GM18951 (cell line): Measurements from ENCODE around the gene RNU11.
A peak's percentile ranks its signal among the peaks of the same experiment; 100 is the strongest.

Experiments used
- POLR2A ChIP-seq: IDR thresholded peaks from 4 replicates; pipeline ENCODE4 v1.6.1; 2011; ENCODE audit warnings: mild to moderate bottlenecking; ENCODE audit not compliant: insufficient read length, insufficient read depth; ENCODE audit errors: extremely low read depth
- in situ Hi-C: fragments of 300-500 bp; cut with MboI; formaldehyde crosslinking; loops from one replicate; pipeline ENCODE4 v1.12.0; 2022; ENCODE audit warnings: low sequenced_read_pairs, mixed read lengths, inconsistent platforms; ENCODE audit not compliant: unreplicated experiment

Gene RNU11

DNA sequence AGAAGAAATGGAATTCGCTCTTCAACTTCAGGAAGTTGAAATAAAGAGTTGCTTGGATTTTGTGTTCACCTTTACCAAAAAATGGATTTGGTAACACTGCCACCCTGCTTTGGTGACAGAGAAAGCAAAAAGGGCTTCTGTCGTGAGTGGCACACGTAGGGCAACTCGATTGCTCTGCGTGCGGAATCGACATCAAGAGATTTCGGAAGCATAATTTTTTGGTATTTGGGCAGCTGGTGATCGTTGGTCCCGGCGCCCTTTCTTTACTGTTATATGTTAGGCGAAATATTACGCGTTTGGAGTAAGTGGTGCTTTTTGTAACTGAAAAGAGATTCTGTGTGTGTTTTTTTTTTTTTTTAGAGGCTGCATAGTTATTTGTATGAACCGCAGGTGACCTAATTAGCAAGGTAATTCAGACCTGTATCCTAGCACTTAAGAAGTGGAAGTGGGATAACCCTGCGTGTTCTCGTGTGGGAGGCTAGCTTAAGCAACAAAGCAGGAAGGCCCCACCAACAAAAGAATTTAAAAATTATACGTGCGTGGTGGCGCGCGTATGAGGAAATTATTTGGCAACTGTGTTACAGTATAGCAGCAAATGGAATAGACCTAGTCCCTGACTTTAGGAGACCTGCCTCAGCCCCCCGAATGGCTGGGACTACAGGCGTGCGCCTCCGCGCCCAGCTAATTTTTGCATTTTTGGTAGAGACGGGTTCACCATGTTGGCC lies at the start of gene RNU11:
Gene RNU11 (plus strand): TSS at position 127 of the 725 bp plus-strand sequence.
- in situ Hi-C loops = no loop called here

DNA sequence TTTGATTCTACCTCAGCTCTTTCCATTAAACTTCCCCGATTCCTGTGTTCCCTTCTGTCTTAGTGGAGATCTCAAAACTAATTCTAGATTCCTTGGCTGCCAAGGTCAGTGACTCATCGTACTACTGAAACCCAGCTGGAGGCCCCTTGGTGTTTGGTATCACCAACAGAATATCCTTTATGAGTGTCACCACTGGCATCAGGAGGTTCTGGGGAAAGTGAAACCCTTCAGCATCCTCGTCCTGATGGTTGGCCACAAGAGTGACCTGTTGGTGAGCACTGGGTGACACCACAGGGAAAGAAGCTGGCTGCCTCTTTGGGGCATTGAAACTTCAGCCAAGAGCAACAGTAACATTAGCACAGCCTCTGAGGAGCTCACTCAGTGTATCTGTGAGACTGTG lies 46.7 kb upstream of the RNU11 start:
- in situ Hi-C loops = loop anchor here (10.0 to 25.0 kb wide), 2 partner anchors 87 to 189 kb away; no protein-coding TSS in a partner anchor
- no peak for TF ChIP-seq POLR2A

More for the DNA sequence above, at the start of gene RNU11:
- peak; percentile 99 for TF ChIP-seq POLR2A

DNA sequence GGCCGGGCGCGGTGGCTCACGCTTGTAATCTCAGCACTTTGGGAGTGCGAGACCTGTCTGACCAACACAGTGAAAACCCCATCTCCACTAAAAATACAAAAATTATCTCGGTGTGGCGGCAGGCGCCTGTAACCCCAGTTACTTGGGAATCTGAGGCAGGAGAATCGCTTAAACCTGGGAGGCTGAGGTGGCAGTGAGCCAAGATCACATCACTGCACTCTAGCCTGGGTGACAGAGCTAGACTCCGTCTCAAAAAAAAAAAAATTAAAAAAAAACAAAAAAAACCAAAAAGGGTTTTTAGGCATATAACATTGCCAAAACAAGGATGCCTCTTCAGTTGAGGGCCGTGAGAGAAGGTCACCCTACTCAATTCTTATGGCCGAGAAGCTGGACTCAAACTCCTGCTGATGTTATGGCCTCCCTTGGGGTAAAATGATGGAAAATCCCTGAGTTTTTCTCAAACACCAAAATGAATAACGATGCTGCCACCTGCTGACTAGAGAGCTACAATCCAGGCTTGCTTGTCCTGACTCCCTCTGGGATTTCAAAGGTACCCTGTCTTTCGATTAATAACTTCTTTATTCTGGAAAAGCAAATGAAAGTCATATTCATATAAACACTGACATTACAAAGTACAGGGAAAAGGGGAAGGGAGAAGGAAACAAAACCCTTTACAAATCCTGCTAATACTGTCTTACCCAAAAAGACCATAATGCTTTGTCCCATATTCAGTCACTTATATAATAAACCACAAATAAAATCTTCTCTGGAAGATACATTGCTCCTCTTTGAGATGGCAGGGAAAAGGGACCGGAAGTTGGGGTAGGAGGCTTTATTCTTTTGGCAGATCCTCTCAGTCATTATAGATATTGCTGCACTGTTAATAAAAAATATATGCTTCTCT lies 45.6 kb upstream of the RNU11 start:
- in situ Hi-C loops = loop anchor here (10.0 to 25.0 kb wide), 2 partner anchors 88 to 190 kb away; no protein-coding TSS in a partner anchor
- TF ChIP-seq POLR2A = no peak

DNA sequence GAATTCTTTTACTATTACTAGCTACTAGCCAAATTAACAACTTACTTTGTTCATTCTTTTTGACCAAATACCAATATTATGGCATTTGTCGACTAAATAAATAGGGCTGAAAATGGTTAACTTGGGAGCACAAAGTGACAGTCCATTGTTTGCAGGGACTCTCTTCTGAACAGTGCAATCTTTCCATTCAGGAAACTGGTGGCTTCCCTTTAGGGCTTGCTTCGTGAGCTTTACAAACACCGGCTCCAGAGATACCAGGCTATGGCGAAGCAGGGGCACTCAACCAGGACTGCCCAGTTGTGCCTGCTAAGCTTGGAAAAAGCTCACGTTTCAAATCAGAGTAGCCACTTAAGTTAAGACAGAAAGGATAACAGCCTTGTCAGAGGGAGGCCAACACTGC lies 44.0 kb upstream of the RNU11 start:
- TF ChIP-seq POLR2A = no peak
- in situ Hi-C loops = loop anchor here (10.0 to 25.0 kb wide), 2 partner anchors 90 to 192 kb away; no protein-coding TSS in a partner anchor

DNA sequence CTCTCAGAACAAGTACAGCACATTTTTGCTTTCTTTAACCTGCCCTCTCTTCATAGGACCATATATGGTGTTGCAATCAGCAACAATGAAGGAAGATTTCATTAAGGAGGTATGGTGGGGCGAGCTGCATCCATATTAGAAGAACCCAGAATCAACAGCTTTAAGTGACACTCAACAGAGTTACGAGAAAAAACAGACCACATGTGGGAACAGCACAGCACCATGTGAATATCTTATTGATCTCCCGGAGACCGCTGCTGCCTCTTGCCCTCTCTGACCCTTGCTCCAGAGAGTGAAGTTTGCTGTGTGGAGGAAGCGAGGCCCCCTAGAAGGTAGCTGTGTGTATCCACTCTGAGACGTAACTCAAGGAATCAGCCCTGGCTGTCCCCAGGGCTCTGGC lies 43.4 kb upstream of the RNU11 start:
- TF ChIP-seq POLR2A = no peak

DNA sequence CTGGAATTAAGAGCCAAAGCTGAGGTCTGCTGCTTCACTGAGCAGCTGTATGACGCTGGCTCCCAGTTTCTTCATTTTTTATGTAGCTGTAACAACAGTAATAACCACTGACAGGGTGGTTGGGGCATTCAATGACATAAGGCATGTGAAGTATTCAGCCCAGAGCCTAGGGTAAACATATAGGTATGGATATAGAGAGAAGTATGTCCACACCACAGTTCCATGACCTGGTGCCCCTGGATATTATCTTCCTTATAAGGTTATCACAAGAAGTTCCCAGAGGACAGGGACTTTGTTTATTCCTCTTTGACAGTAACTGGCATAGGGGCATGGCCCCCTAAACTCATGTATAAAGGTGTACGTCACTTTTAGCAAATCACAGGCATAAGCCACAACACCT lies 41.6 kb upstream of the RNU11 start:
- in situ Hi-C loops = loop anchor here (10.0 to 25.0 kb wide), 2 partner anchors 92 to 194 kb away; no protein-coding TSS in a partner anchor

More for the DNA sequence above, 43.4 kb upstream of the RNU11 start:
- in situ Hi-C loops = loop anchor here (10.0 to 25.0 kb wide), 2 partner anchors 90 to 193 kb away; no protein-coding TSS in a partner anchor

DNA sequence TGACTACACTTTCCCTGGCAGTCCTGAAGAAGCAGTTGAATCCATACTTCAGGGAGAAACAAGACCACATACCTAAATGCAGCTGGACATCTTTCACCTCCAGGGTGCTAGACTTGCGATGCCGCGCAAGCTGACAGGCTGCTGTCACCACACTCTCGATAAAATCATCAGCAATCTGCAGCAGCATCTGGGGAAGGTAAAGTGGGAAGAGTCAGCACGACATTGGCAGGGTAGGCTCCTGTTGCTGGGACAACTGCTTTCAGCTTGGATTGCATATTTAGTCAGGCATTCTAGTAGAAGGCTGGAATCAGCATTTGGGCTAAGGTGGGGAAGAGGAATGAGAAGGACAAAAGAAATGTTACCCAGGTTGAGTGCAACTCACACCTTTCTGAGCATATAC lies 35.2 kb upstream of the RNU11 start:
- in situ Hi-C loops = loop anchor here (25.0 kb wide), 1 partner anchor 201 kb away; no protein-coding TSS in a partner anchor
- TF ChIP-seq POLR2A = no peak

More for the DNA sequence above, 41.6 kb upstream of the RNU11 start:
- TF ChIP-seq POLR2A = no peak

DNA sequence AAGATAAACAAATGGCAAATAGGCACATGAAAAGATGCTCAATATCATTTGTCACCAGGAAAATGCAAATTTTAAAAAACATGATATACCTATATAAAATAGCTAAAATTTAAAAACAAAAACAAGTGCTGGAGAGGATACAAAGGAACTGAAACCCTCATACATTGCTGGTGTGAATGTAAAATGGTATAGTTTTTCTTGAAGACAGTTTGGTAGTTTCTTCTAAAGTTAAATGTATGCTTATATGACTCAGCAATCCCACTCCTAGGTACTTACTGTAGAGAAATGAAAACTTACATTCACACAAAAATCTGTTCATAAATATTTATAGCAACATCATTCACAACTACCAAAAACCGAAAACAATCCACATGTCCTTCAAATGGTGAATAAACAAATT lies 16.7 kb upstream of the RNU11 start:
- no peak for TF ChIP-seq POLR2A
- in situ Hi-C loops = no loop called here

DNA sequence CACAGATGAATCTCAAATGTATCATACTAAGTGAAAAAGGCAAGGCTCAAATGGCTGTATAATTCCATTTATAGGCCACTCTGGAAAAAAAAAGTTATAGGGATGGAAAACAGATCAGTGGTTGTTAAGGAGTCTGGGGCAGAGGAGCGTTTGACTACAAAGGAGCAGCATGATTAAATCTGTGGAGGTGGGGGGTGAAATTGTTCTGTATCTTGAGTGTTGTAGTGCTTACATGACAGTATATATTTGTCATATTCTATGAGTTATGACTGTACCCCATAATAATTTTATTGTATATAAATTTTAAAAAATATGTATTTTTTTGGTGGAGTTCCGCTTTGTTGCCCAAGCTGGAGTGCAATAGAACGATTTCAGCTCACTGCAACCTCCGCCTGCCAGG lies 15.8 kb upstream of the RNU11 start:
- in situ Hi-C loops = no loop called here

DNA sequence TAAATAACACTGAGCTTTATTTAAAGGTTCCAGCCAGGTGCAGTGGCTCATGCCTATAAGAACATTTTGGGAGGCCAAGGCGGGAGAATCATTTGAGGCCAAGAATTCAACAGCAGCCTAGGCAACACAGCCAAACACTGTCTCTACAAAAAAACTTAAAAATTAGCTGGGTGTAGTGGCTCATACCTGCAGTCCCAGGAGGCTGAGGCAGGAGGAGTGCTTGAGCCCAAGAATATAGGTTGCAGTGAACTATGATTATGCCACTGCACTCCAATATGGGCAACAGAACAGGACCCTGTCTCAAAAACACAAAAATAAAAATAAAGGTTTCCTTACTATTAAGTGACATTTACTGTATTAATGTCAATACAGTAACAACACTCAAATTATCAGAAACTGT lies 7.6 kb upstream of the RNU11 start:
- in situ Hi-C loops = no loop called here
- no peak for TF ChIP-seq POLR2A

More for the DNA sequence above, 15.8 kb upstream of the RNU11 start:
- TF ChIP-seq POLR2A = no peak

DNA sequence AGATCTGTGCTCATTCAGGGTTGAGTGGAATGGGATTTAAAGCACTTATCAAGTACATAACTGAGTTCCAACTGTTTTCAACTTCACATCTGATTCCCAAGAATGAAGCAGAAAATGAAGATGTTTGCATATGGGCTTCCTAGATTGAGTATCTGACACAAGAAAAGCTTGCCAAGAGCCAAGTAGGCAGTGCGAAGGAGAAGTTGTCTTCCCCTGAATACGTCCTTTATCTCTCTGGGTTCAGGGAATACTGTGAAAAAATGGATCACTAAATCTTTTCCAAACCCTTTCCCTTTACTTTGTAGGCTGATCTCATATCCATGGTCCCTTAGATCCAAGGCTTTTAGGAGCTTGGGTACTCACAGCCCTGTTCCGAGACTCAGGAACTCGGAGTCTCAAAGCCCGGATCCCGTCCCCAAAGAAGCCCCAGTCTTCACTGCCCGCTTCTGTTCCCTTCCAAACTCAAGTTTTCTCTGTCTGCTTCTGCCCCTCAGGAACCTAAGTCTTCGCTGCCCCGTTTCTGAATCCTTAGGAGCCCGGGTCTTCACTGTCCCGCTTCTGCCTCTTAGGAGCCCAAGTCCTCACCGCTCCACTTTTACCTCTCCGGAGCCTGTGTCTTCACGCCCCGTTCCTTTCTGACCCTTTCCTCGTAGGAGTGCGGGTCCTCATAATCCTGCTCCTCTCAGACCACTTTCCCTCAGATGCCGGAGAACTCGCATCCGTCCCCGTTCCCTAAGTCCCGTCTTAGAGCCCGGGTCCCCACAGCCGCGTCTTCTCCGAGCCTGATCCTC lies 6.1 kb upstream of the RNU11 start:
- in situ Hi-C loops = no loop called here
- TF ChIP-seq POLR2A = no peak

DNA sequence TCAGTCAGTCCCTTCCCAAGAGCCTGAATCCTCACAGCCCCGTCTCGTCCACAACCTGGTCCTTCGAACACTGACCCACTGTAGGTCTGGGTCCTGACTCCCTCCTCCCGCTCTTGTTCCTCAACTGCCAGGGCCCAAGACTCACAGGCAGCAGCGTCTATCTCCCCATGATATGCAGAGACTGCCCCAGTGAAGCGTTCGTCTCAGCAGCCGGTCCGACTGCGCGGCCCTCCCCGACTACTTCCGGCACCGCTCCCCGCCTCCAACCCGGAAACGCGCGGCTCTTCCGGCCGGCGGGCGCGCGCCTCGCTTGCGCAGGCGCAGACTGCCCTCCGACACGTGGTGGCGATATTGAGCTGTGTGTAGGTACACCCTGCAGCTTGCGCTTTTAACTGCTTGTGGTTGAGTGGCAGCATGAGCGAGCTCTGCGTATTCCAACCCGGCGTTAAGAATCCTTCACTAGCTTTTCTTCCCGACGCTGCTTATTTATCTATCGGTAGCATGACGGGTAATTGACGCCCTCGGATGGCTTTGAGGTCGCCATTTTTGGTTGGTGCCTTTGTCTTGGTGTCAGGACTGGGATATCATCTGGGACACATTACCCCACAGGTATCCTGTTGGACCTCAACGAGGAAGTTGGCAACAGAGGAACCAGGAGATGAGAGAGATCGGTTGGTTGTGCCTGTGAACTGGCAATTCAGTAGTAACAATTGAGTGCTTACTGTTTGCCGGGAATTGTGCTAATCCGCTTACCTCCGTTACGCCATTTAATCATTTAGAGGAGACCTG lies 5.4 kb upstream of the RNU11 start, which contains the start of gene TAF12:
Gene TAF12 (minus strand): TSS at position 221 of the 789 bp plus-strand sequence. CDS start 20,986 bp downstream, outside the sequence.
- in situ Hi-C loops = no loop called here
- peak; percentile 99 for TF ChIP-seq POLR2A
